Peyer's patch (tissue), 4 donors: ENCODE data around the gene DOCK3.

Experiments
- CTCF ChIP-seq, 6 experiments: fragments of 450-650 bp in 4 of 6; fragments of 200-600 bp in 2 of 6; sonication (generic) in 1 of 6; IDR thresholded peaks; one replicate each; pipeline ENCODE4 v1.5.1; 2017 to 2019; ENCODE audit warnings: antibody characterized with exemption in 6 of 6, mild to moderate bottlenecking in 3 of 6, moderate library complexity in 1 of 6
- POLR2A ChIP-seq, 2 donors: fragments of 450-650 bp; IDR thresholded peaks; one replicate each; pipeline ENCODE4 v1.5.1; 2017; ENCODE audit warnings: antibody characterized with exemption in 2 of 2, mild to moderate bottlenecking in 2 of 2, moderate library complexity in 2 of 2

DNA sequence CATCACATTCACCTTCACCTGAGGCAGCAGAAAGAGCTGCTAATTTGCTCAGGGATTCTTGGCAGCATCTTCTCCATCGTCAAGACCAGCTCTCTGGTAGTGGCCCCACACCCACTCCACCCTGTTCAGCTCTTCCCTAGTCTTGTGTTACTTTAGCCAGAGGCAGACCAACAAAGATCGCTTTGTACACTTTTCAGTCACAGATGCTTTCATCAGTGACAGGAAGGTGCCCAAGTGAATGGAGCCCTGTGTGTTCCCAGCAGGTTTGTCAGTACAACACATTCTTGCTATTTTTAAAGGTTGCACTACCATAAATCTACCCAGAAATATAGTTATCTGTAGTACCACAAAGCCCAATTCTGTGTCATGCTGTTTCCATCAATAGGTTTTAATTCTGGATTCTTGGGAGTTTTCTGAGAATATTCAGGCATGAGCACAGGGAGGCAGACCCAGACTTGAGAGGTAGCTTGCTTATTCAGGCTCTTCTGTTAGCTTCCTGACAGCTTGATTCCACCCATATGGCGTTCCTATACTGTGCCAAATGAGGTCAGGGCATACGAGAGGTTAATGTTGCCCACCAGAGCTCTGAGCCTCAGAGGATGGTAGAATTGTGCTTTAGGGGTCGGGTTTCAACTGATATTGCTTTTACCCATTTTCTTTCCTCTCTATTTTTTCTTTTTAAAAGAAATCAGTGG lies 600.5 kb downstream of the DOCK3 start:
- TF ChIP-seq POLR2A (IDR thresholded peaks at IDR 0.05) (no peak), CTCF (IDR thresholded peaks at IDR 0.05) (no peak)
